ENCODE data around the gene CRACR2A. TPM values are rescaled to one million over a fixed set of nuclear protein-coding genes. Genes with fewer than 3 reads are reported as not detected.

The CRACR2A gene
- polyA plus RNA-seq, 1 donor from 2014 or later, result 2.1 TPM

DNA sequence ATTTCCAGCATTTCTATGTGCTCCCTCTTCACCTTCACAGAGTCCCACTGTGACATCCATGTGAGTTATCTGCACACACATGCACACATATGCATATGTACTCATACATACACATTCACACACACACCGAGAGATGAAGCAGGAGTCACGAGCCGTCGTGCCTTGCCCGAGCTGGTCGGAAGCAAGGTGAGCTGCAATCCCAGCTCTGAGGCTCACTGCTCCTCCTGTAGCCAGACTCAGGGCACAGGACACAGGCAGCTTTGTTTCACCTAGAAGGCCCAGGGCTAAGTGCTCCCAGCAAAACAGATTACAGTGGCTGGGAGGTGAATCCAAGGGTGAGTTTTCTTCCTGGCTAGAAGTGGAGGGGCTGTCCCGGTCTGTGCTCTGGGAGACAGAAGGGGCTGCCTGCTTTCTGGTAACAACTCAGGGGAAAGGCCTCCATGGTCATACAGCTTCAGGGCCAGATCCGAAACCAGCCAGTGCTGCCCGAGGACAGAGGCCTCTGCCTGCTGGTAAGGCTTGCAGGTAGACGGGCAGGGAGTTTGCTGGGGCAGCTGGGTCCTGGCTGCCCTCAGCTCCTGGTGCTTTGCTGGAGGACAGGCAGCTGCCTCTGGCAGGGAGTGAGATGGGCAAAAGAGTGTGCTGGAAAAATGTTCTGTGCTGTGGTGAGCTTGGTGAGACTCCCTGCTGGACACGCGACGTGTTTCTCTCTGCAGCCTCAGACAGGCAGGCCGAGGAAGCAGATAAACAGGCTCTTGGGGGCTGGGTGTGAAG, 123.7 kb downstream of the CRACR2A start:
- peak overlapping the region; percentile 12 for H3K27ac ChIP-seq (ENCODE audit: low read length)

DNA sequence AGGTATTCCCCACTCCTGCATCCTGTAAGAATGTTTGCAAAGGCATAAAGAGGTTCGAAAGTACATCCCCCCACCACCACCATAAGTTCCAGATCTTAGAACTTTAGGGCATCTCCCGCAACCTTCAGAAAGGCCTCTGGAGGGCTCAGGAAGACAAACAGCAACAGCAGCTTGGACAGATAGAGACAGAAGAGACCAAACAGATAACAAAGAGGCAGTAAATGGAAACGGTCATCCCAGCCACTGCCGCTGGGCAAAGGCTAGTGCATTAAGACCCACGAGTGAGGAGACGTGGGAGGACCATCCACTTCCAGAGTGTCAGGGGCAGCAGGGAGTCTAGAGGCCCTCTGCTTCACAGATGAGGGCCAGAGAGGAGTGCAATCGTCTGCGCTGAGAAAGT, 124.3 kb downstream of the CRACR2A start:
- H2AFZ ChIP-seq (ENCODE audit: low read depth, low read length), result no peak overlapping the region
- no peaks in the 10 kb centered on the region for H3K27me3 ChIP-seq (ENCODE audit: insufficient read depth, low read depth, low read length)
- H3F3A ChIP-seq (ENCODE audit: insufficient read depth, low read length, poor library complexity, severe bottlenecking), result peaks cover 12% of the 10 kb centered on the region
- H3K4me3 ChIP-seq (ENCODE audit: low read length), result no peak overlapping the region
- no peaks in the 10 kb centered on the region for H3K36me3 ChIP-seq (ENCODE audit: insufficient read depth, low read length)
- no peaks in the 10 kb centered on the region for H3K79me2 ChIP-seq (replicated peaks; ENCODE audit: insufficient read depth, low read length)
- no peaks in the 10 kb centered on the region for H3K9me2 ChIP-seq (ENCODE audit: insufficient read depth, low read length)
- H3K9ac ChIP-seq (ENCODE audit: low read length), result peak overlapping the region; percentile 9
- H3K4me2 ChIP-seq (ENCODE audit: low read length), result no peak overlapping the region
- TF ChIP-seq TAF1 (IDR thresholded peaks at IDR 0.05; ENCODE audit: low read depth) (no peak), EP300 (conservative IDR thresholded peaks at IDR 0.05; ENCODE audit: poor library complexity, severe bottlenecking) (no peak), POLR2AphosphoS5 (IDR thresholded peaks at IDR 0.05) (peak; percentile 10)
- no peaks in the 10 kb centered on the region for H4K20me1 ChIP-seq (ENCODE audit: insufficient read depth)
- H3K27ac ChIP-seq (ENCODE audit: low read length), result peak overlapping the region; percentile 12
- H3K9me3 ChIP-seq (ENCODE audit: low read length), result no peaks in the 10 kb centered on the region

More for the DNA sequence above, 123.7 kb downstream of the CRACR2A start:
- Histone ChIP-seq H4K20me1 (ENCODE audit: insufficient read depth) (no peaks in the 10 kb centered on the region), H3K36me3 (ENCODE audit: insufficient read depth, low read length) (no peaks in the 10 kb centered on the region), H3K9me3 (ENCODE audit: low read length) (no peaks in the 10 kb centered on the region), H3K27me3 (ENCODE audit: insufficient read depth, low read depth, low read length) (no peaks in the 10 kb centered on the region), H3K9ac (ENCODE audit: low read length) (peak overlapping the region; percentile 9), H2AFZ (ENCODE audit: low read depth, low read length) (no peak overlapping the region), H3K4me3 (ENCODE audit: low read length) (no peak overlapping the region), H3K4me2 (ENCODE audit: low read length) (no peak overlapping the region), H3K79me2 (replicated peaks; ENCODE audit: insufficient read depth, low read length) (no peaks in the 10 kb centered on the region), H3K9me2 (ENCODE audit: insufficient read depth, low read length) (no peaks in the 10 kb centered on the region), H3F3A (ENCODE audit: insufficient read depth, low read length, poor library complexity, severe bottlenecking) (peaks cover 7% of the 10 kb centered on the region)
- TF ChIP-seq RAD21 (conservative IDR thresholded peaks at IDR 0.05) (no peak), EP300 (conservative IDR thresholded peaks at IDR 0.05; ENCODE audit: poor library complexity, severe bottlenecking) (no peak), SMC3 (conservative IDR thresholded peaks at IDR 0.05; ENCODE audit: poor library complexity) (no peak), TAF1 (IDR thresholded peaks at IDR 0.05; ENCODE audit: low read depth) (no peak), MXI1 (conservative IDR thresholded peaks at IDR 0.05; ENCODE audit: poor library complexity, severe bottlenecking) (no peak)
- TF ChIP-seq, protein P1, sequence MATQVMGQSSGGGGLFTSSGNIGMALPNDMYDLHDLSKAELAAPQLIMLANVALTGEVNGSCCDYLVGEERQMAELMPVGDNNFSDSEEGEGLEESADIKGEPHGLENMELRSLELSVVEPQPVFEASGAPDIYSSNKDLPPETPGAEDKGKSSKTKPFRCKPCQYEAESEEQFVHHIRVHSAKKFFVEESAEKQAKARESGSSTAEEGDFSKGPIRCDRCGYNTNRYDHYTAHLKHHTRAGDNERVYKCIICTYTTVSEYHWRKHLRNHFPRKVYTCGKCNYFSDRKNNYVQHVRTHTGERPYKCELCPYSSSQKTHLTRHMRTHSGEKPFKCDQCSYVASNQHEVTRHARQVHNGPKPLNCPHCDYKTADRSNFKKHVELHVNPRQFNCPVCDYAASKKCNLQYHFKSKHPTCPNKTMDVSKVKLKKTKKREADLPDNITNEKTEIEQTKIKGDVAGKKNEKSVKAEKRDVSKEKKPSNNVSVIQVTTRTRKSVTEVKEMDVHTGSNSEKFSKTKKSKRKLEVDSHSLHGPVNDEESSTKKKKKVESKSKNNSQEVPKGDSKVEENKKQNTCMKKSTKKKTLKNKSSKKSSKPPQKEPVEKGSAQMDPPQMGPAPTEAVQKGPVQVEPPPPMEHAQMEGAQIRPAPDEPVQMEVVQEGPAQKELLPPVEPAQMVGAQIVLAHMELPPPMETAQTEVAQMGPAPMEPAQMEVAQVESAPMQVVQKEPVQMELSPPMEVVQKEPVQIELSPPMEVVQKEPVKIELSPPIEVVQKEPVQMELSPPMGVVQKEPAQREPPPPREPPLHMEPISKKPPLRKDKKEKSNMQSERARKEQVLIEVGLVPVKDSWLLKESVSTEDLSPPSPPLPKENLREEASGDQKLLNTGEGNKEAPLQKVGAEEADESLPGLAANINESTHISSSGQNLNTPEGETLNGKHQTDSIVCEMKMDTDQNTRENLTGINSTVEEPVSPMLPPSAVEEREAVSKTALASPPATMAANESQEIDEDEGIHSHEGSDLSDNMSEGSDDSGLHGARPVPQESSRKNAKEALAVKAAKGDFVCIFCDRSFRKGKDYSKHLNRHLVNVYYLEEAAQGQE (IDR thresholded peaks at IDR 0.05; ENCODE audit: borderline replicate concordance), result no peak

DNA sequence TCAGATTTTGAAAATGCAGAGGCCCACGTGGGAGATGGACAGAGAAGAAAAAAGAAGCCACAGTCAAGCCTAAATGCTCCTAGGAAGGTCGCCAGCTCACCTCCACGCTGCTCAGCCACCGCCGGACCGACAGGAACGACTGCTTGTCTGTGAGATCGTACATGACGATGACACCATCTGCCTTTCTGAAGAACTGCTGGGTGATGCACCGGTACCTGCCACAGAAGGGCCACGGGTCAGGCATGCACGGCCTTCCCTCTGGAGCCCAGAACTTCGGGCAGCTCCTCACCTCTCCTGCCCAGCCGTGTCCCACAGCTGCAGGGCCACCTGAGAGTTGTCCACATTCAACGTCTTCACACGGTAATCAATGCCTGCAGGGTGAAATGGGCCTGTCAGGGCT, 125.6 kb downstream of the CRACR2A start:
- Histone ChIP-seq H3K36me3 (ENCODE audit: insufficient read depth, low read length) (no peaks in the 10 kb centered on the region), H3F3A (ENCODE audit: insufficient read depth, low read length, poor library complexity, severe bottlenecking) (peaks cover 12% of the 10 kb centered on the region)

More for the DNA sequence above, 125.6 kb downstream of the CRACR2A start:
- no peaks in the 10 kb centered on the region for H3K79me2 ChIP-seq (replicated peaks; ENCODE audit: insufficient read depth, low read length)
- no peak overlapping the region for H3K9ac ChIP-seq (ENCODE audit: low read length)
- H2AFZ ChIP-seq (ENCODE audit: low read depth, low read length), result no peak overlapping the region
- H3K9me2 ChIP-seq (ENCODE audit: insufficient read depth, low read length), result no peaks in the 10 kb centered on the region
- H3K4me3 ChIP-seq (ENCODE audit: low read length), result no peak overlapping the region
- no peak overlapping the region for H3K27ac ChIP-seq (ENCODE audit: low read length)
- H3K27me3 ChIP-seq (ENCODE audit: insufficient read depth, low read depth, low read length), result no peaks in the 10 kb centered on the region
- TF ChIP-seq, protein P1 (IDR thresholded peaks at IDR 0.05; ENCODE audit: borderline replicate concordance), result no peak
- TF ChIP-seq POLR2AphosphoS5 (IDR thresholded peaks at IDR 0.05) (no peak), SMC3 (conservative IDR thresholded peaks at IDR 0.05; ENCODE audit: poor library complexity) (no peak), EZH2 (IDR thresholded peaks at IDR 0.05; ENCODE audit: borderline replicate concordance, insufficient read depth, low read length, poor library complexity, severe bottlenecking) (no peak), TAF1 (IDR thresholded peaks at IDR 0.05; ENCODE audit: low read depth) (no peak), RAD21 (conservative IDR thresholded peaks at IDR 0.05) (no peak), MXI1 (conservative IDR thresholded peaks at IDR 0.05; ENCODE audit: poor library complexity, severe bottlenecking) (no peak)
- TF ChIP-seq, protein P2, sequence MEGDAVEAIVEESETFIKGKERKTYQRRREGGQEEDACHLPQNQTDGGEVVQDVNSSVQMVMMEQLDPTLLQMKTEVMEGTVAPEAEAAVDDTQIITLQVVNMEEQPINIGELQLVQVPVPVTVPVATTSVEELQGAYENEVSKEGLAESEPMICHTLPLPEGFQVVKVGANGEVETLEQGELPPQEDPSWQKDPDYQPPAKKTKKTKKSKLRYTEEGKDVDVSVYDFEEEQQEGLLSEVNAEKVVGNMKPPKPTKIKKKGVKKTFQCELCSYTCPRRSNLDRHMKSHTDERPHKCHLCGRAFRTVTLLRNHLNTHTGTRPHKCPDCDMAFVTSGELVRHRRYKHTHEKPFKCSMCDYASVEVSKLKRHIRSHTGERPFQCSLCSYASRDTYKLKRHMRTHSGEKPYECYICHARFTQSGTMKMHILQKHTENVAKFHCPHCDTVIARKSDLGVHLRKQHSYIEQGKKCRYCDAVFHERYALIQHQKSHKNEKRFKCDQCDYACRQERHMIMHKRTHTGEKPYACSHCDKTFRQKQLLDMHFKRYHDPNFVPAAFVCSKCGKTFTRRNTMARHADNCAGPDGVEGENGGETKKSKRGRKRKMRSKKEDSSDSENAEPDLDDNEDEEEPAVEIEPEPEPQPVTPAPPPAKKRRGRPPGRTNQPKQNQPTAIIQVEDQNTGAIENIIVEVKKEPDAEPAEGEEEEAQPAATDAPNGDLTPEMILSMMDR (IDR thresholded peaks at IDR 0.05; ENCODE audit: poor library complexity, severe bottlenecking), result no peak
- no peaks in the 10 kb centered on the region for H4K20me1 ChIP-seq (ENCODE audit: insufficient read depth)
- H3K9me3 ChIP-seq (ENCODE audit: low read length), result no peaks in the 10 kb centered on the region
- no peak overlapping the region for H3K4me2 ChIP-seq (ENCODE audit: low read length)

Data from neural cell (in vitro differentiated cells).